IMR-90 (cell line): ENCODE measurements around the gene SHROOM1. TPM values are rescaled to one million over a fixed set of nuclear protein-coding genes. Genes with fewer than 3 reads are reported as not detected.

ENCODE experiments used
- ATAC-seq: fragments of 200-7000 bp; cut with Tn5 transposase; 2 replicates; pipeline ENCODE4 v1.9.1; 2020; ENCODE audit warnings: low read depth, mild to moderate bottlenecking, moderate library complexity
- BruUV-seq: library from RNA; stranded (reverse); fragments of 400-500 nt; replicated peaks from 2 replicates; lab custom pipeline; 2021; lab: Mats Ljungman, UMichigan
- CTCF ChIA-PET: fragments of 300-600 bp; formaldehyde crosslinking; extraction: SDS; loops from one replicate; lab custom pipeline; 2021; ENCODE audit warnings: antibody characterized with exemption; lab: Yijun Ruan, JAX
- POLR2A ChIA-PET: fragments of 300-600 bp; sonication (Branson Sonifier 250); formaldehyde crosslinking; loops from one replicate; lab custom pipeline; 2022; ENCODE audit warnings: antibody characterized with exemption; ENCODE audit not compliant: unreplicated experiment; lab: Charles Lee
- DNase-seq: peaks from one replicate; pipeline ENCODE4 v3.0.0; 2013
- H2AFZ ChIP-seq: replicated peaks from 2 replicates; pipeline ENCODE3; 2013; ENCODE audit warnings: low read length, mild to moderate bottlenecking; ENCODE audit not compliant: poor library complexity
- H2AK5ac ChIP-seq: 2 replicates; pipeline ENCODE4 v1.6.1; 2013; ENCODE audit warnings: low read depth, low read length, inconsistent platforms
- H2AK9ac ChIP-seq: replicated peaks from 2 replicates; pipeline ENCODE3; 2013; ENCODE audit warnings: mild to moderate bottlenecking, low read depth, low read length, moderate library complexity; ENCODE audit not compliant: poor library complexity
- H2BK120ac ChIP-seq: 2 replicates; pipeline ENCODE4 v1.6.1; 2013; ENCODE audit warnings: low read depth, low read length, inconsistent platforms
- H2BK15ac ChIP-seq: 3 replicates; pipeline ENCODE4 v1.6.1; 2013; ENCODE audit warnings: low read depth, low read length, inconsistent platforms
- H2BK20ac ChIP-seq: 2 replicates; pipeline ENCODE4 v1.6.1; 2013; ENCODE audit warnings: low read depth, mild to moderate bottlenecking, inconsistent platforms, low read length, moderate library complexity
- H2BK5ac ChIP-seq: 2 replicates; pipeline ENCODE4 v1.6.1; 2013; ENCODE audit warnings: mild to moderate bottlenecking, low read depth, low read length, inconsistent platforms; ENCODE audit not compliant: poor library complexity, severe bottlenecking
- H3K14ac ChIP-seq: replicated peaks from 2 replicates; pipeline ENCODE4 v1.6.1; 2013; ENCODE audit warnings: low read depth, low read length, inconsistent platforms
- H3K18ac ChIP-seq: 2 replicates; pipeline ENCODE4 v1.6.1; 2013; ENCODE audit warnings: low read depth, low read length, control low read depth
- H3K23ac ChIP-seq: 2 replicates; pipeline ENCODE4 v1.6.1; 2013; ENCODE audit warnings: low read depth, low read length, inconsistent platforms
- H3K27ac ChIP-seq: 2 replicates; pipeline ENCODE4 v1.5.1; 2013; ENCODE audit warnings: mild to moderate bottlenecking, control low read depth, low read length; ENCODE audit not compliant: insufficient read depth
- H3K27me3 ChIP-seq: 2 replicates; pipeline ENCODE4 v1.6.1; 2013; ENCODE audit warnings: low read length; ENCODE audit not compliant: control insufficient read depth, insufficient read depth
- H3K36me3 ChIP-seq: 2 replicates; pipeline ENCODE4 v1.6.1; 2013; ENCODE audit warnings: low read length, mixed read lengths; ENCODE audit not compliant: control insufficient read depth, insufficient read depth
- H3K4ac ChIP-seq: 2 replicates; pipeline ENCODE4 v1.6.1; 2013; ENCODE audit warnings: low read depth, low read length, inconsistent platforms
- H3K4me1 ChIP-seq: 2 replicates; pipeline ENCODE4 v1.6.1; 2013; ENCODE audit warnings: low read length, mixed read lengths; ENCODE audit not compliant: control insufficient read depth, insufficient read depth
- H3K4me2 ChIP-seq: 2 replicates; pipeline ENCODE4 v1.6.1; 2013; ENCODE audit warnings: low read depth, mild to moderate bottlenecking, control low read depth, low read length, moderate library complexity
- H3K4me3 ChIP-seq: 2 replicates; pipeline ENCODE4 v1.5.1; 2013; ENCODE audit warnings: low read depth, mild to moderate bottlenecking, control low read depth, low read length, moderate library complexity; ENCODE audit not compliant: insufficient read depth
- H3K56ac ChIP-seq: 2 replicates; pipeline ENCODE4 v1.6.1; 2013; ENCODE audit warnings: low read length, inconsistent platforms; ENCODE audit not compliant: insufficient read depth; ENCODE audit errors: extremely low read depth
- H3K79me1 ChIP-seq, 2 experiments: 2 replicates each; pipeline ENCODE4 v1.6.1; 2013; ENCODE audit warnings: low read length in 2 of 2, inconsistent platforms in 1 of 2, low read depth in 1 of 2
- H3K9ac ChIP-seq: 2 replicates; pipeline ENCODE4 v1.6.1; 2013; ENCODE audit warnings: low read depth, low read length, control low read depth
- H3K9me1 ChIP-seq: 2 replicates; pipeline ENCODE4 v1.6.1; 2013; ENCODE audit warnings: low read length, inconsistent platforms; ENCODE audit not compliant: insufficient read depth
- H3K9me3 ChIP-seq: 2 replicates; pipeline ENCODE4 v1.6.1; 2013; ENCODE audit warnings: low read length; ENCODE audit not compliant: control insufficient read depth, insufficient read depth
- H4K20me1 ChIP-seq: 2 replicates; pipeline ENCODE4 v1.6.1; 2013; ENCODE audit warnings: low read length, inconsistent platforms; ENCODE audit not compliant: insufficient read depth
- H4K5ac ChIP-seq: 2 replicates; pipeline ENCODE4 v1.6.1; 2013; ENCODE audit warnings: mild to moderate bottlenecking, low read depth, low read length, control low read depth
- H4K8ac ChIP-seq, 2 experiments: 2 replicates each; pipeline ENCODE4 v1.6.1; 2013; ENCODE audit warnings: low read depth in 2 of 2, low read length in 2 of 2, control low read depth in 1 of 2, inconsistent platforms in 1 of 2
- H4K91ac ChIP-seq: 2 replicates; pipeline ENCODE4 v1.6.1; 2013; ENCODE audit warnings: low read depth, low read length, inconsistent platforms; ENCODE audit not compliant: insufficient read depth
- BHLHE40 ChIP-seq: fragments of 150-350 bp; IDR thresholded peaks from 2 replicates; pipeline ENCODE4 v1.6.1; 2016; ENCODE audit warnings: mild to moderate bottlenecking, low read depth, low read length
- CEBPB ChIP-seq: IDR thresholded peaks from 2 replicates; pipeline ENCODE4 v1.6.1; 2012; ENCODE audit warnings: low read depth, low read length, improper control_type of control experiment
- CHD1 ChIP-seq: IDR thresholded peaks from 2 replicates; pipeline ENCODE4 v1.6.1; 2012; ENCODE audit warnings: low read depth, low read length, improper control_type of control experiment
- FOS ChIP-seq: fragments of 150-350 bp; IDR thresholded peaks from 2 replicates; pipeline ENCODE4 v1.6.1; 2016; ENCODE audit warnings: low read depth, low read length
- MAFK ChIP-seq: IDR thresholded peaks from 2 replicates; pipeline ENCODE4 v1.6.1; 2012; ENCODE audit warnings: low read depth, low read length, improper control_type of control experiment
- MAZ ChIP-seq: IDR thresholded peaks from 2 replicates; pipeline ENCODE4 v1.6.1; 2012; ENCODE audit warnings: low read depth, mild to moderate bottlenecking, low read length, improper control_type of control experiment, moderate library complexity, borderline replicate concordance
- MXI1 ChIP-seq: IDR thresholded peaks from 2 replicates; pipeline ENCODE4 v1.6.1; 2012; ENCODE audit warnings: low read depth, mild to moderate bottlenecking, low read length, moderate library complexity, borderline replicate concordance
- NFE2L2 ChIP-seq: fragments of 150-350 bp; IDR thresholded peaks from 2 replicates; pipeline ENCODE4 v1.6.1; 2016; ENCODE audit warnings: low read depth, mild to moderate bottlenecking, low read length
- POLR2A ChIP-seq: IDR thresholded peaks from 2 replicates; pipeline ENCODE4 v1.6.1; 2012; ENCODE audit warnings: mild to moderate bottlenecking, low read depth, low read length
- RAD21 ChIP-seq: IDR thresholded peaks from 2 replicates; pipeline ENCODE4 v1.6.1; 2012; ENCODE audit warnings: low read length, improper control_type of control experiment
- RCOR1 ChIP-seq: IDR thresholded peaks from 2 replicates; pipeline ENCODE4 v1.6.1; 2012; ENCODE audit warnings: mild to moderate bottlenecking, low read length, improper control_type of control experiment; ENCODE audit not compliant: insufficient replicate concordance
- RFX5 ChIP-seq: IDR thresholded peaks from 2 replicates; pipeline ENCODE4 v1.8.0; 2012; ENCODE audit warnings: low read depth, mild to moderate bottlenecking, low read length, moderate library complexity
- SMC3 ChIP-seq: fragments of 150-350 bp; IDR thresholded peaks from 2 replicates; pipeline ENCODE4 v1.6.1; 2016; ENCODE audit warnings: low read depth, mild to moderate bottlenecking, antibody characterized with exemption, low read length, moderate library complexity
- WGBS, 2 experiments: methylation state at CpG; one replicate each; pipeline versions ENCODE4 v1.1.5 to v1.1.7; 2013; ENCODE audit warnings: missing lambda C conversion rate in 2 of 2; ENCODE audit not compliant: insufficient read length in 1 of 2; ENCODE audit errors: extremely low coverage in 2 of 2; 5-methylcytosine and 5-hydroxymethylcytosine counted together
- dilution Hi-C: fragments of 300-500 bp; cut with HindIII; formaldehyde crosslinking; loops from one replicate; pipeline ENCODE4 v1.14.3; 2018; ENCODE audit warnings: low sequenced_read_pairs; ENCODE audit not compliant: unreplicated experiment
- in situ Hi-C: fragments of 300-500 bp; cut with MboI; formaldehyde crosslinking; loops from 3 replicates; pipeline ENCODE4 v1.14.3; 2019; ENCODE audit warnings: low sequenced_read_pairs, inconsistent platforms, mixed read lengths
- intact Hi-C: fragments of 100-400 bp; cut with micrococcal nuclease; formaldehyde crosslinking; loops from 2 replicates; pipeline ENCODE4 v1.10.0; 2022
- polyA plus RNA-seq, 3 experiments: library from polyadenylated mRNA; depleted of rRNA; stranded (reverse); fragments of >200 nt; gene quantifications; 2 replicates each; pipeline ENCODE4 v1.2.3, GENCODE V29; 2012; ENCODE audit warnings: low replicate concordance in 1 of 3
- total RNA-seq: library from RNA; depleted of rRNA; stranded (reverse); fragments of >200 nt; gene quantifications from 2 replicates; pipeline ENCODE4 v1.2.3, GENCODE V29; 2012
- TF ChIP-seq, protein P1 (sequence below): conservative IDR thresholded peaks from 2 replicates; pipeline ENCODE4 v1.5.1; 2012; ENCODE audit warnings: mild to moderate bottlenecking, low read depth, low read length, improper control_type of control experiment
- TF ChIP-seq, protein P2 (sequence below): fragments of 150-350 bp; IDR thresholded peaks from 2 replicates; pipeline ENCODE4 v1.6.1; 2017; ENCODE audit warnings: mild to moderate bottlenecking, antibody characterized with exemption, low read length, low read depth
- TF ChIP-seq, protein P3 (sequence below): fragments of 150-350 bp; IDR thresholded peaks from 2 replicates; pipeline ENCODE4 v1.6.1; 2016; ENCODE audit warnings: low read depth, mild to moderate bottlenecking, low read length, moderate library complexity, borderline replicate concordance

SHROOM1 gene
- total and polyA plus RNA-seq, 2 of the 4 experiments (the other 2 are of a cell fraction): 1.4 to 6.3 TPM

DNA sequence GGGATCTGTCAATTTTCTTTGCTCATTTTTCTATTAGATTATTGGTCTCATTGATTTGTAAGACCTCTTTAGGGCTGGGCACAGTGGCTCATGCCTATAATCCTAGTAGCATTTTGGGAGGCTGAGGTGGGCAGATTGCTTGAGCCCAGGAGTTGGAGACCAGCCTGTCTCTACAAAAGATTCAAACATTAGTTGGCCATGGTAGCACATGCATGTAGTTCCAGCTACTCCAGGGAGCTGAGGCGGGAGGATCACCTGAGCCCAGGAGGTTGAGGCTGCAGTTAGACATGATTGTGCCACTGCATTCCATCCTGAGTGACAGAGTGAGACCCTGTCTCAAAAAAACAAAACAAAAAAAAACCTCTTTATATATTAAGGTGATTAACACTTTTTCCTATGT lies 6.4 kb upstream of the SHROOM1 start:
- dilution Hi-C loops: no loop called here
- ATAC-seq: no peak
- H4K20me1 ChIP-seq: no peaks in the 10 kb centered on the region

More for the DNA sequence above, 6.4 kb upstream of the SHROOM1 start:
- Histone ChIP-seq H3K4ac (no peak overlapping the region), H3K9me3 (no peaks in the 10 kb centered on the region), H4K5ac (no peak overlapping the region), H2BK120ac (no peak overlapping the region), H3K79me1 (no peaks in the 10 kb centered on the region), H2BK5ac (no peak overlapping the region), H3K27me3 (no peaks in the 10 kb centered on the region), H3K36me3 (no peaks in the 10 kb centered on the region), H3K27ac (no peak overlapping the region), H3K9me1 (peaks cover 7% of the 10 kb centered on the region), H3K4me2 (no peak overlapping the region), H3K14ac (no peak overlapping the region), H2AK5ac (no peak overlapping the region), H3K18ac (no peak overlapping the region), H3K4me1 (peaks cover 19% of the 10 kb centered on the region), H2AFZ (no peak overlapping the region), H3K23ac (no peak overlapping the region), H4K91ac (no peak overlapping the region), H2BK20ac (no peak overlapping the region), H2AK9ac (no peak overlapping the region), H4K8ac (no peak overlapping the region), H3K4me3 (no peak overlapping the region), H3K9ac (no peak overlapping the region), H3K56ac (no peak overlapping the region), H2BK15ac (no peak overlapping the region)
- in situ Hi-C loops (no loop called here), intact Hi-C loops (no loop called here)
- WGBS, 2 experiments: no CpG with 5 or more reads among the region's 1 CpG
- ChIA-PET POLR2A (no interaction called here), CTCF (interaction anchor here (0.7 kb wide), 1 partner anchor 20 kb away, joined by 4 read pairs; no protein-coding TSS in a partner anchor)
- BruUV-seq: no TSS peak
- no peak for DNase-seq
- TF ChIP-seq RAD21 (no peak), POLR2A (no peak), MAFK (no peak), FOS (no peak), RCOR1 (no peak), SMC3 (no peak), MXI1 (no peak), NFE2L2 (no peak), CHD1 (no peak), MAZ (no peak), RFX5 (no peak), CEBPB (no peak), BHLHE40 (no peak)
- TF ChIP-seq, protein P1, sequence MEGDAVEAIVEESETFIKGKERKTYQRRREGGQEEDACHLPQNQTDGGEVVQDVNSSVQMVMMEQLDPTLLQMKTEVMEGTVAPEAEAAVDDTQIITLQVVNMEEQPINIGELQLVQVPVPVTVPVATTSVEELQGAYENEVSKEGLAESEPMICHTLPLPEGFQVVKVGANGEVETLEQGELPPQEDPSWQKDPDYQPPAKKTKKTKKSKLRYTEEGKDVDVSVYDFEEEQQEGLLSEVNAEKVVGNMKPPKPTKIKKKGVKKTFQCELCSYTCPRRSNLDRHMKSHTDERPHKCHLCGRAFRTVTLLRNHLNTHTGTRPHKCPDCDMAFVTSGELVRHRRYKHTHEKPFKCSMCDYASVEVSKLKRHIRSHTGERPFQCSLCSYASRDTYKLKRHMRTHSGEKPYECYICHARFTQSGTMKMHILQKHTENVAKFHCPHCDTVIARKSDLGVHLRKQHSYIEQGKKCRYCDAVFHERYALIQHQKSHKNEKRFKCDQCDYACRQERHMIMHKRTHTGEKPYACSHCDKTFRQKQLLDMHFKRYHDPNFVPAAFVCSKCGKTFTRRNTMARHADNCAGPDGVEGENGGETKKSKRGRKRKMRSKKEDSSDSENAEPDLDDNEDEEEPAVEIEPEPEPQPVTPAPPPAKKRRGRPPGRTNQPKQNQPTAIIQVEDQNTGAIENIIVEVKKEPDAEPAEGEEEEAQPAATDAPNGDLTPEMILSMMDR: no peak
- TF ChIP-seq, protein P2, sequence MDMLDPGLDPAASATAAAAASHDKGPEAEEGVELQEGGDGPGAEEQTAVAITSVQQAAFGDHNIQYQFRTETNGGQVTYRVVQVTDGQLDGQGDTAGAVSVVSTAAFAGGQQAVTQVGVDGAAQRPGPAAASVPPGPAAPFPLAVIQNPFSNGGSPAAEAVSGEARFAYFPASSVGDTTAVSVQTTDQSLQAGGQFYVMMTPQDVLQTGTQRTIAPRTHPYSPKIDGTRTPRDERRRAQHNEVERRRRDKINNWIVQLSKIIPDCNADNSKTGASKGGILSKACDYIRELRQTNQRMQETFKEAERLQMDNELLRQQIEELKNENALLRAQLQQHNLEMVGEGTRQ: no peak
- TF ChIP-seq, protein P3, sequence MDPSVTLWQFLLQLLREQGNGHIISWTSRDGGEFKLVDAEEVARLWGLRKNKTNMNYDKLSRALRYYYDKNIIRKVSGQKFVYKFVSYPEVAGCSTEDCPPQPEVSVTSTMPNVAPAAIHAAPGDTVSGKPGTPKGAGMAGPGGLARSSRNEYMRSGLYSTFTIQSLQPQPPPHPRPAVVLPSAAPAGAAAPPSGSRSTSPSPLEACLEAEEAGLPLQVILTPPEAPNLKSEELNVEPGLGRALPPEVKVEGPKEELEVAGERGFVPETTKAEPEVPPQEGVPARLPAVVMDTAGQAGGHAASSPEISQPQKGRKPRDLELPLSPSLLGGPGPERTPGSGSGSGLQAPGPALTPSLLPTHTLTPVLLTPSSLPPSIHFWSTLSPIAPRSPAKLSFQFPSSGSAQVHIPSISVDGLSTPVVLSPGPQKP: no peak
